ENCODE measurements around the gene FAM216B. TPM values are rescaled to one million over a fixed set of nuclear protein-coding genes. Genes with fewer than 3 reads are reported as not detected.

Gene FAM216B
- total RNA-seq (2014; rRNA removed; shearing (Covaris generic)): not detected in 2 replicates

DNA sequence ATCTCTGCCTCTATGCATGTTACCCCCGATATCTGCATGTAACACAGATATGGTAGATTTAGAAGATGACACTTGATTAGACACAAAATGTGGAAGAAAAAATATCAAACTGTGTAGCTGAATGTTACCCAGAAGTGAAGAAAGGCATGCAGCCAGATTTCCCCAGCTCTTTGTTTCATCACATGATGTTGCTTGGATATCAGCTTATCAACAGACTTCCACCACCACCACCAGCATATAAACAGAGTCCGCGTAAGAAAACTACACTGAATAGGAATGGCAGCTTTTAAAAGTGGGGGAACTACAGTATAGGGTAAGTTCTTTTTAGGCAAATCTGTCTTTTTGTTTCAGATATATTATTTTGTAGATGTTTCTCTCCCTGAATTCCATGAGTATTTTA is at the start of gene FAM216B:
FAM216B (plus strand) TSS at position 233 of the 400 bp plus-strand sequence. CDS start 2,484 bp downstream, outside the sequence.
- no peaks in the 10 kb centered on the region for H3K27me3 ChIP-seq
- H3K27ac ChIP-seq: no peak within 1 kb of the TSS
- DNase-seq: no peak
- no peaks in the 10 kb centered on the region for H3K36me3 ChIP-seq
- no peaks in the 10 kb centered on the region for H3K9me3 ChIP-seq (replicated peaks)
- H3K4me1 ChIP-seq: no peaks in the 10 kb centered on the region
- H3K4me3 ChIP-seq: no peak within 1 kb of the TSS

GRCh38 chr13:42732073-42732472 is 49.3 kb upstream of the FAM216B start:
- H3K27me3 ChIP-seq: 0 out of 2 replicates have a peak, but pooled peaks cover 2% of the 10 kb centered on the region
- DNase-seq: no peak
- no peak overlapping the region for H3K4me3 ChIP-seq
- H3K27ac ChIP-seq: no peak overlapping the region
- H3K4me1 ChIP-seq: no peaks in the 10 kb centered on the region
- no peaks in the 10 kb centered on the region for H3K36me3 ChIP-seq
- no peaks in the 10 kb centered on the region for H3K9me3 ChIP-seq (replicated peaks)

DNA sequence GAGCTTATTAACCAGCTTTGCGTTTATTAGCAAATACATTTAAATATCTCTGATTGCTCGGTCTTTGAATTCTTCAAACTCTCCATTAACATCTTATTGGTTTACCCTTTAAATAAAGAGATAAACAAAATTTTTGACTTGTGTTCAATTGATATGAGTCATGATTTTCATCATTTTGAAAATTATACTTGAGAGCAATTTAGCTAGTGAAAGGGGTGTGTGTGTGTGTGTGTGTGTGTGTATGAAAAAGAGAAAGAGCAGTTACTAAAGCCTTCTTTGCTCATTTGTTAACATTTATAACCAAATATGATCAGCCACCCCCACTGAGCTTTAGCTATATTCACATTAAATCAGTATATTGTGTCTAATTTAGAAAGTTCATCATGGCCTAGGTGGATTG is 48.3 kb upstream of the FAM216B start:
- no peak for DNase-seq
- Histone ChIP-seq H3K4me1 (no peaks in the 10 kb centered on the region), H3K36me3 (no peaks in the 10 kb centered on the region), H3K27me3 (0 out of 2 replicates have a peak, but pooled peaks cover 2% of the 10 kb centered on the region), H3K4me3 (no peak overlapping the region), H3K9me3 (replicated peaks) (no peaks in the 10 kb centered on the region), H3K27ac (no peak overlapping the region)

GRCh38 chr13:42735010-42735409 is 46.4 kb upstream of the FAM216B start:
- H3K27ac ChIP-seq: no peak overlapping the region
- no peak for DNase-seq
- H3K4me3 ChIP-seq: no peak overlapping the region
- H3K4me1 ChIP-seq: no peaks in the 10 kb centered on the region
- no peaks in the 10 kb centered on the region for H3K27me3 ChIP-seq
- no peaks in the 10 kb centered on the region for H3K9me3 ChIP-seq (replicated peaks)
- no peaks in the 10 kb centered on the region for H3K36me3 ChIP-seq

DNA sequence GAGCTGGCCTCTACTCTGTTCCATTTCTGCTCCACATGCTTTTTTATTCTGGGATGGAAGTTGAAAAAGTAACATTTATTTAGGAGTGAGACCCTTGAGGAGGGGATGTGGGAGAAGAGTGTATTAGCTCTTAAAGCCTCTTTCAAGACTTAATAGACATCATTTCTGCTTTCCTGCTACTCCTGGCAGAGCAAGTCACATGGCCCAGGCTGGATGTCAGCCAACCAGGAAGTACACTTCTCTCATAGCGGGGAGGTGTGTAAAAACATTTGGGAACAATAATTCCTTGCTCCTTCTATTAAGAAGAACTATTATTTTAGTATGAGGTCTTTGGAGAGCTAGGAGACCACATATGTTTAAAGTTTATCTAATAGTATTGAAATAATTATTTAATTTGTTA is 40.6 kb upstream of the FAM216B start:
- H3K4me3 ChIP-seq: no peak overlapping the region
- H3K27me3 ChIP-seq: no peaks in the 10 kb centered on the region
- H3K4me1 ChIP-seq: no peaks in the 10 kb centered on the region
- H3K36me3 ChIP-seq: no peaks in the 10 kb centered on the region
- no peaks in the 10 kb centered on the region for H3K9me3 ChIP-seq (replicated peaks)
- no peak overlapping the region for H3K27ac ChIP-seq
- peak; percentile 41 to 46 for DNase-seq

- Histone ChIP-seq H3K4me1 (no peaks in the 10 kb centered on the region), H3K36me3 (no peaks in the 10 kb centered on the region), H3K4me3 (no peak overlapping the region), H3K27me3 (no peaks in the 10 kb centered on the region), H3K27ac (no peak overlapping the region), H3K9me3 (replicated peaks) (no peaks in the 10 kb centered on the region)
- no peak for DNase-seq
Observed at GRCh38 chr13:42741914-42742313, 39.5 kb upstream of the FAM216B start.

- no peak for DNase-seq
- Histone ChIP-seq H3K27ac (no peak overlapping the region), H3K9me3 (replicated peaks) (no peaks in the 10 kb centered on the region), H3K36me3 (no peaks in the 10 kb centered on the region), H3K27me3 (no peaks in the 10 kb centered on the region), H3K4me1 (no peaks in the 10 kb centered on the region), H3K4me3 (no peak overlapping the region)
Observed at GRCh38 chr13:42745655-42746054, 35.7 kb upstream of the FAM216B start.

DNA sequence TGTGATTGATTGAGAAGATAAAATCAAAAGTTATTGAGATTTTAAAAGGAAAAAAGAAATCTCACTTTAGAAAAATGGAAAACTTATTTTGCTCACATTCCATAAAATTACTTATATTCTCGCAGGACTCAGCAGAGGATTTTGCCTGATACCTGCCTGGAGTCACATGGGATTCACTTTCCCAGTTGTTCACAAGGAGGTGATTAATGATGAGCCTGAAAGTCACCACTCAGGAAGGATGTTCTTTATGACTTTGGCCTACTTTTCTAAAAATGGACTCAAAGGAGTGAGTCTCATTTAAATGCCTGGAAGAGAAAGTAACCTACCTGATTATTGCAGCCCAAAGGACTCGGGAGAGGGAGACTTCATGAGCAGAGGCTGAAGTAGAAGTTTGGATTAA is 34.5 kb upstream of the FAM216B start:
- H3K27ac ChIP-seq: no peak overlapping the region
- H3K4me1 ChIP-seq: no peaks in the 10 kb centered on the region
- no peaks in the 10 kb centered on the region for H3K9me3 ChIP-seq (replicated peaks)
- no peaks in the 10 kb centered on the region for H3K27me3 ChIP-seq
- no peak for DNase-seq
- no peaks in the 10 kb centered on the region for H3K36me3 ChIP-seq
- H3K4me3 ChIP-seq: no peak overlapping the region

DNA sequence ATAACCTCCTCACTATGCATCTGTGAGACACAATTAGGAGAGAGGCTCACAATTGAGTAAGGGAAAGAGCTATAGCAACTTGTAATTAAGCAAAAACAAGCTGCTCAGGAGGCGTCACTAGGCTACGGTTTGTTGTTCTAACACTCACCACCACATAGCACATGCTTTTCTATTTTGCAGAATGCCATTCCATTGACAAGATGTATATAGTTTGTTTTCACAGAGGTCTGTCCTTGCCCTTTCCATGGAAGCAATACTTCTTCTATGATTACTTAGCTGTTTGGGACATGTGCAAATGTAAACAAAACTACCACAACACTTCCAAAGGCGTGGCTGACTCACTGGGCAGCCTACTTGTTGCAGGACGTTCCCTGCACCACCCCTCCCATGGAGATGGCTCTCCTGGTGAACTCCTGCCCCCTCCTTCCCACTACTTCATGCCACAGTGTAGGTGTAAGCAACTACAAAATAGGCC is 33.9 kb upstream of the FAM216B start:
- Histone ChIP-seq H3K4me1 (no peaks in the 10 kb centered on the region), H3K27me3 (no peaks in the 10 kb centered on the region), H3K36me3 (no peaks in the 10 kb centered on the region), H3K4me3 (no peak overlapping the region), H3K27ac (no peak overlapping the region), H3K9me3 (replicated peaks) (no peaks in the 10 kb centered on the region)
- peak; percentile 8 to 14 for DNase-seq

- DNase-seq: no peak
- no peak overlapping the region for H3K27ac ChIP-seq
Observed at GRCh38 chr13:42750794-42751193, 30.6 kb upstream of the FAM216B start.

DNA sequence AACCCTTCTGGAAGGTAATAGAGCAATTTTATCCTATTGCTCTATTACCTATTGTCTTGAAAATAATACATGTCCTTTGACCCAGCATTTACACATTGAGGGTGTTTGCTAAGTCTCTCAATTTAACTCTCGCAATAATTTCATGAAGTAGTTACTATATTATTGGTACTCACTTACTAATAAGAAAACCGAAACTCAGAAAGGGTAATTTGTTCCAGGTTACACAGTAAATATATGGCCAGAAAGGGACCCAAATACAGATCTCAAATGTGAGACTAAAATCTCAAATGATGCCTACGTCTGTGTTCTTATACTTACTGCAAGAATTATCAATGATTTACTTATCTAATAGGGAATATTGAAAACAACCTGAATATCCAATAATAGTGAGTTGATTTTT is 29.7 kb upstream of the FAM216B start:
- Histone ChIP-seq H3K4me3 (no peak overlapping the region), H3K27me3 (no peaks in the 10 kb centered on the region), H3K4me1 (no peaks in the 10 kb centered on the region), H3K27ac (no peak overlapping the region), H3K9me3 (replicated peaks) (no peaks in the 10 kb centered on the region), H3K36me3 (no peaks in the 10 kb centered on the region)
- DNase-seq: no peak

More at GRCh38 chr13:42750794-42751193, 30.6 kb upstream of the FAM216B start:
- no peaks in the 10 kb centered on the region for H3K27me3 ChIP-seq
- H3K36me3 ChIP-seq: no peaks in the 10 kb centered on the region
- no peaks in the 10 kb centered on the region for H3K4me1 ChIP-seq
- no peaks in the 10 kb centered on the region for H3K9me3 ChIP-seq (replicated peaks)
- H3K4me3 ChIP-seq: no peak overlapping the region

DNA sequence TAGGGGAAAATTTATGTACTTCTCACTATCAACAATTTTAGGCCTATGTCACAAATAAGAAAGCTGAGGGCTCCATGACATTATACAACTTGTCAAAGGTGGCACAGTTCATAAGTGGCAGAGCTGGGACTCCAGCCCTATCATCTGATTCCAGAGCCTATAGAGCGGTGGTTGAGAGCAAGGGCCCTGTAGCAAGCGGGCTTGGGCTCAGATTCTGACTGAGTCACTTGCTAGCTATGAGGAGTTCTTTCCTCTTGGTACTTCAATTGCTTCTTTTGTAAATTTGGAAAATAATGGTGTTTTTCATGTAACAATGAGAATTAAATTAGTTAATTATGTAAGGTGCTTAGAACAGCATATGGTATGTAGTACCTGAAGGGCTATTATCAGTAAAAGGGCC is 28.7 kb upstream of the FAM216B start:
- no peaks in the 10 kb centered on the region for H3K27me3 ChIP-seq
- no peaks in the 10 kb centered on the region for H3K36me3 ChIP-seq
- H3K9me3 ChIP-seq (replicated peaks): no peaks in the 10 kb centered on the region
- H3K27ac ChIP-seq: no peak overlapping the region
- H3K4me3 ChIP-seq: no peak overlapping the region
- no peaks in the 10 kb centered on the region for H3K4me1 ChIP-seq
- no peak for DNase-seq

DNA sequence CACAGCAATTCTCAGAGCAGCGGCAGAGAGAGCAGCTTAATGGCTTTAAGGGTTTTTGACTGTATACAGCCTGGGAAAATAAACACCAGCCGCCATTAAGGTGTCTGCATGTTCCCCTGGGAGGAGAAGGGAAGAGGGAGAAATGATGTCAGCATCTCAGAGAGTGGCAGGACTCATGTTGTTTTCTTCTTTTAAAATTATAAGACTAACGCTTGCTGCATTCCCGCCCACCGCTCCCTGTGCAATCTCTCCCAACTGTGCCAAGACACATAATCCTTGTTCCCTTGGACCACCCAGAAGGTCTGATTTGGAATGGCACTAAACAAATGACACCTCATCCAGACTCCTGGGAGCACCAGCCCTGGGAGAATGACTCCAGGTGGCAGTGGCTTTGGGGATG is 27.7 kb upstream of the FAM216B start:
- Histone ChIP-seq H3K4me1 (no peaks in the 10 kb centered on the region), H3K36me3 (no peaks in the 10 kb centered on the region), H3K9me3 (replicated peaks) (no peaks in the 10 kb centered on the region), H3K27ac (no peak overlapping the region), H3K4me3 (no peak overlapping the region), H3K27me3 (no peaks in the 10 kb centered on the region)
- peak; percentile 32 to 57 for DNase-seq

- Histone ChIP-seq H3K4me3 (no peak overlapping the region), H3K27me3 (no peaks in the 10 kb centered on the region), H3K36me3 (no peaks in the 10 kb centered on the region), H3K9me3 (replicated peaks) (no peaks in the 10 kb centered on the region), H3K4me1 (no peaks in the 10 kb centered on the region), H3K27ac (no peak overlapping the region)
- DNase-seq: no peak
Observed at GRCh38 chr13:42754801-42755510, 26.4 kb upstream of the FAM216B start.

DNA sequence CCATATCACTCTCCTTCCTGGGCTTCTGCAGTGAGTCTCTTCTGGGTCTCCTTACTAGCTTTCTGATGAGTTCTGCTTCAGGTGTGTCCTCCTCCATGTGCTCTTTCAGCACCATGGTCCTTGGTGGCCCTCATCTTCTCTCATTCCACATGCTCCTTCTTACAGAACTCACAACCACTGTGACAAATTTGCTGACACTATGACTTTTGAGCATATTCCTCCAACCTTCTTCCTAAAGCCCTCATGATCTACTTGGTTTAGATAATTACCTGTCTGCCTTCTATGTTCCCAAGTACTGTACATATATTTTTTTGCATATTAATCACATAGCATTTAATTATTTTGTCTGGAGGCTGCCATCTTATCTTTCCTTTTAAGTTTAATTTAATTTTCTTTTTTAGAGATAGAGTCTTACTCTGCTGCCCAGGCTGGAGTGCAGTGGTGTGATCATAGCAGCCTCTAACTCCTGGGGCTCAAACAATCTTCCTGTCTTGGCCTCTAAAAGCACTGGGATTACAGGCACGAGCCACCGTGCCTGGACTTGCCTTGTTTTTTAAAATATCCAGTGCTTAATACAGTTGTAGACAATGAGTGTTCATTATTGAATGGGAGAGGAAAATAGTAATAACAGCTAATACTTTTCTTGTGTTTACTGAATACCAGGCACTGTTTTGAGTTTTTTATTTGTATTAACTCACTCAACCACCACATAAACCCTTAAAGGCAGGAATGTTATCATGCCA is 23.5 kb upstream of the FAM216B start:
- Histone ChIP-seq H3K27ac (no peak overlapping the region), H3K36me3 (no peaks in the 10 kb centered on the region), H3K4me3 (no peak overlapping the region), H3K4me1 (no peaks in the 10 kb centered on the region), H3K9me3 (replicated peaks) (no peaks in the 10 kb centered on the region), H3K27me3 (no peaks in the 10 kb centered on the region)
- DNase-seq: no peak

All from SJCRH30 (cell line).